HEK293 (cell line): Measurements from ENCODE around the gene DTNA.

Experiments used
- CTCF ChIA-PET: fragments of 350-600 bp; formaldehyde crosslinking; extraction: SDS; loops from one replicate; lab custom pipeline; 2021; ENCODE audit warnings: antibody characterized with exemption; lab: Yijun Ruan, JAX
- POLR2A ChIA-PET: fragments of 300-600 bp; formaldehyde crosslinking; extraction: SDS; loops from one replicate; lab custom pipeline; 2020; ENCODE audit warnings: antibody characterized with exemption, inconsistent platforms; lab: Yijun Ruan, JAX
- H3K27ac ChIP-seq: fragments of 200-500 bp; sonication (Bioruptor generic); 2 replicates; pipeline ENCODE4 v1.5.1; 2014; ENCODE audit warnings: low read depth, low read length, control low read depth, inconsistent platforms; ENCODE audit errors: extremely low read depth
- H3K36me3 ChIP-seq, 2 experiments: fragments of 200-500 bp in 1 of 2; sonication (Bioruptor generic) in 1 of 2; 1 replicate in 1 of 2; 2 replicates in 1 of 2; pipeline ENCODE4 v1.5.1; 2014 to 2017; ENCODE audit warnings: inconsistent platforms in 2 of 2, low read length in 2 of 2; ENCODE audit not compliant: control insufficient read depth in 2 of 2, insufficient read depth in 1 of 2
- H3K4me1 ChIP-seq: fragments of 200-500 bp; sonication (Bioruptor generic); 2 replicates; pipeline ENCODE4 v1.5.1; 2014; ENCODE audit warnings: mild to moderate bottlenecking, low read length, inconsistent platforms; ENCODE audit not compliant: control insufficient read depth, insufficient read depth
- H3K4me3 ChIP-seq: 2 replicates; pipeline ENCODE4 v1.5.1; 2011; ENCODE audit warnings: low read depth, mild to moderate bottlenecking, control low read depth, low read length, moderate library complexity
- H3K9me3 ChIP-seq: fragments of 200-500 bp; sonication (Bioruptor generic); 2 replicates; pipeline ENCODE4 v1.5.1; 2014; ENCODE audit warnings: low read depth, low read length, inconsistent platforms; ENCODE audit not compliant: control insufficient read depth, insufficient read depth
- KLF9 ChIP-seq: fragments of 450-650 bp; formaldehyde crosslinking; IDR thresholded peaks from 2 replicates; pipeline ENCODE4 v1.5.1; 2016; ENCODE audit warnings: missing biosample characterization, missing genetic modification characterization, low read depth
- SCRT1 ChIP-seq: fragments of 450-650 bp; formaldehyde crosslinking; IDR thresholded peaks from 2 replicates; pipeline ENCODE4 v1.5.1; 2016; ENCODE audit warnings: missing biosample characterization, missing genetic modification characterization, borderline replicate concordance
- TSHZ1 ChIP-seq: fragments of 450-650 bp; formaldehyde crosslinking; IDR thresholded peaks from 2 replicates; pipeline ENCODE4 v1.5.1; 2016; ENCODE audit warnings: missing biosample characterization, missing genetic modification characterization, borderline replicate concordance
- ZBTB44 ChIP-seq: fragments of 450-650 bp; IDR thresholded peaks from 2 replicates; pipeline ENCODE4 v1.5.1; 2018; ENCODE audit warnings: missing biosample characterization, mild to moderate bottlenecking, missing genetic modification characterization
- ZIC2 ChIP-seq: fragments of 450-650 bp; formaldehyde crosslinking; IDR thresholded peaks from 2 replicates; pipeline ENCODE4 v1.5.1; 2016; ENCODE audit warnings: missing biosample characterization, missing genetic modification characterization
- ZNF138 ChIP-seq: fragments of 450-650 bp; formaldehyde crosslinking; IDR thresholded peaks from 2 replicates; pipeline ENCODE4 v1.5.1; 2016; ENCODE audit warnings: missing biosample characterization, missing genetic modification characterization, borderline replicate concordance
- ZNF24 ChIP-seq: fragments of 450-650 bp; formaldehyde crosslinking; IDR thresholded peaks from 2 replicates; pipeline ENCODE4 v1.5.1; 2016; ENCODE audit warnings: missing biosample characterization, missing genetic modification characterization
- ZNF26 ChIP-seq: fragments of 450-650 bp; formaldehyde crosslinking; IDR thresholded peaks from 2 replicates; pipeline ENCODE4 v1.5.1; 2016; ENCODE audit warnings: missing biosample characterization, missing genetic modification characterization
- ZNF266 ChIP-seq: fragments of 450-650 bp; formaldehyde crosslinking; IDR thresholded peaks from 2 replicates; pipeline ENCODE4 v1.5.1; 2016; ENCODE audit warnings: missing biosample characterization, missing genetic modification characterization, low read depth
- ZNF274 ChIP-seq, 2 experiments: fragments of 200-500 bp in 1 of 2; fragments of 450-650 bp in 1 of 2; sonication (Bioruptor generic) in 1 of 2; formaldehyde crosslinking in 1 of 2; IDR thresholded peaks; 2 replicates each; pipeline versions ENCODE4 v1.5.1 to v1.6.1; 2014 to 2016; ENCODE audit warnings: borderline replicate concordance in 1 of 2, inconsistent platforms in 1 of 2, low read length in 1 of 2, missing biosample characterization in 1 of 2, missing genetic modification characterization in 1 of 2
- ZNF280D ChIP-seq: fragments of 450-650 bp; formaldehyde crosslinking; IDR thresholded peaks from 2 replicates; pipeline ENCODE4 v1.5.1; 2016; ENCODE audit warnings: missing biosample characterization, missing genetic modification characterization
- ZNF302 ChIP-seq: fragments of 450-650 bp; formaldehyde crosslinking; IDR thresholded peaks from 2 replicates; pipeline ENCODE4 v1.5.1; 2016; ENCODE audit warnings: missing biosample characterization, missing genetic modification characterization, low read depth
- ZNF426 ChIP-seq: fragments of 450-650 bp; formaldehyde crosslinking; IDR thresholded peaks from 2 replicates; pipeline ENCODE4 v1.5.1; 2017; ENCODE audit warnings: missing biosample characterization, missing genetic modification characterization, mild to moderate bottlenecking, inconsistent platforms, moderate library complexity
- ZNF473 ChIP-seq: fragments of 450-650 bp; formaldehyde crosslinking; IDR thresholded peaks from 2 replicates; pipeline ENCODE4 v1.5.1; 2017; ENCODE audit warnings: missing biosample characterization, missing genetic modification characterization
- ZNF571 ChIP-seq: fragments of 450-650 bp; formaldehyde crosslinking; IDR thresholded peaks from 2 replicates; pipeline ENCODE4 v1.5.0; 2017; ENCODE audit warnings: missing biosample characterization, missing genetic modification characterization
- ZNF580 ChIP-seq: fragments of 450-650 bp; formaldehyde crosslinking; IDR thresholded peaks from 2 replicates; pipeline ENCODE4 v1.5.1; 2016; ENCODE audit warnings: missing biosample characterization, missing genetic modification characterization
- ZNF596 ChIP-seq: fragments of 450-650 bp; IDR thresholded peaks from 2 replicates; pipeline ENCODE4 v1.5.0; 2018; ENCODE audit warnings: missing biosample characterization, mild to moderate bottlenecking, missing genetic modification characterization, moderate library complexity
- ZNF621 ChIP-seq: fragments of 450-650 bp; formaldehyde crosslinking; IDR thresholded peaks from 2 replicates; pipeline ENCODE4 v1.5.1; 2017; ENCODE audit warnings: missing biosample characterization, missing genetic modification characterization
- ZNF776 ChIP-seq: fragments of 450-650 bp; formaldehyde crosslinking; IDR thresholded peaks from 2 replicates; pipeline ENCODE4 v1.5.0; 2017; ENCODE audit warnings: missing biosample characterization, missing genetic modification characterization, borderline replicate concordance
- ZNF837 ChIP-seq: fragments of 450-650 bp; formaldehyde crosslinking; IDR thresholded peaks from 2 replicates; pipeline ENCODE4 v1.5.1; 2016; ENCODE audit warnings: missing biosample characterization, missing genetic modification characterization
- ZSCAN23 ChIP-seq: fragments of 450-650 bp; formaldehyde crosslinking; IDR thresholded peaks from 2 replicates; pipeline ENCODE4 v1.5.1; 2016; ENCODE audit warnings: missing biosample characterization, missing genetic modification characterization
- ZSCAN30 ChIP-seq: fragments of 450-650 bp; IDR thresholded peaks from 2 replicates; pipeline ENCODE4 v1.5.1; 2018; ENCODE audit warnings: missing biosample characterization, mild to moderate bottlenecking, missing genetic modification characterization, moderate library complexity
- ZSCAN4 ChIP-seq: fragments of 450-650 bp; formaldehyde crosslinking; IDR thresholded peaks from 2 replicates; pipeline ENCODE4 v1.5.1; 2017; ENCODE audit warnings: missing biosample characterization, missing genetic modification characterization

DTNA gene

GRCh38 chr18:34802959-34803358 lies 92.9 kb downstream of the DTNA start:
- no peaks in the 10 kb centered on the region for H3K9me3 ChIP-seq
- no peak overlapping the region for H3K27ac ChIP-seq
- H3K4me3 ChIP-seq, result no peak overlapping the region
- POLR2A ChIA-PET, result no interaction called here
- no peaks in the 10 kb centered on the region for H3K36me3 ChIP-seq
- CTCF ChIA-PET, result interaction anchor here (0.8 to 3.3 kb wide), 3 partner anchors 11 to 142 kb away, joined by 3 to 16 read pairs (median 4); no protein-coding TSS in a partner anchor
- H3K4me1 ChIP-seq, result no peaks in the 10 kb centered on the region
- TF ChIP-seq ZNF280D (no peak), ZBTB44 (tag by site-specific recombination) (no peak), ZNF302 (no peak)
- TF ChIP-seq, all 188 proteins: peak for 0

- no peaks in the 10 kb centered on the region for H3K9me3 ChIP-seq
- no peaks in the 10 kb centered on the region for H3K36me3 ChIP-seq
- no peak overlapping the region for H3K27ac ChIP-seq
- POLR2A ChIA-PET, result no interaction called here
- TF ChIP-seq ZNF621 (tag by site-specific recombination) (no peak), ZIC2 (tag by site-specific recombination) (no peak), ZNF26 (no peak), ZNF24 (no peak), ZSCAN4 (tag by site-specific recombination) (no peak), ZNF473 (tag by site-specific recombination) (no peak), TSHZ1 (tag by site-specific recombination) (no peak), ZNF274 (IDR thresholded peaks at IDR 0.05; ENCODE audit: low read length) (no peak), ZNF274 (tag by site-specific recombination; IDR thresholded peaks at IDR 0.05; ENCODE audit: borderline replicate concordance) (no peak), KLF9 (tag by site-specific recombination) (no peak), ZNF426 (tag by site-specific recombination) (no peak), ZNF837 (tag by site-specific recombination) (no peak), ZNF596 (tag by site-specific recombination) (no peak), ZNF138 (tag by site-specific recombination) (no peak), ZSCAN30 (no peak), SCRT1 (tag by site-specific recombination) (no peak), ZNF776 (tag by site-specific recombination) (no peak), ZSCAN23 (tag by site-specific recombination) (no peak), ZNF580 (tag by site-specific recombination) (no peak), ZNF266 (no peak), ZNF571 (tag by site-specific recombination) (no peak)
- no peaks in the 10 kb centered on the region for H3K4me1 ChIP-seq
- CTCF ChIA-PET, result interaction anchor here (3.3 kb wide), 1 partner anchor 142 kb away, joined by 16 read pairs; no protein-coding TSS in a partner anchor
- no peak overlapping the region for H3K4me3 ChIP-seq
Observed at GRCh38 chr18:34803877-34804400, 93.8 kb downstream of the DTNA start.
